Glutamatergic neuron (in vitro differentiated cells): ENCODE data around the gene OR5M11. TPM values are rescaled to one million over a fixed set of nuclear protein-coding genes. Genes with fewer than 3 reads are reported as not detected.

Experiments used
- DNase-seq: peaks from one replicate; pipeline ENCODE4 v3.0.0; 2022
- H3K27ac Mint-ChIP-seq: one replicate; pipeline ENCODE4 v1.8.0; 2020; ENCODE audit warnings: mild to moderate bottlenecking, mixed read lengths, inconsistent platforms; ENCODE audit not compliant: unreplicated experiment
- H3K27me3 Mint-ChIP-seq: one replicate; pipeline ENCODE4 v1.8.0; 2020; ENCODE audit warnings: mild to moderate bottlenecking, moderate library complexity, mixed read lengths, inconsistent platforms; ENCODE audit not compliant: unreplicated experiment
- H3K36me3 Mint-ChIP-seq: one replicate; pipeline ENCODE4 v1.8.0; 2020; ENCODE audit warnings: mild to moderate bottlenecking, mixed read lengths, inconsistent platforms; ENCODE audit not compliant: unreplicated experiment
- H3K4me1 Mint-ChIP-seq: one replicate; pipeline ENCODE4 v1.8.0; 2020; ENCODE audit warnings: mild to moderate bottlenecking, low read depth, mixed read lengths, inconsistent platforms; ENCODE audit not compliant: unreplicated experiment
- H3K4me3 Mint-ChIP-seq: one replicate; pipeline ENCODE4 v1.8.0; 2020; ENCODE audit warnings: mild to moderate bottlenecking, mixed read lengths, inconsistent platforms; ENCODE audit not compliant: unreplicated experiment
- H3K9me3 Mint-ChIP-seq: one replicate; pipeline ENCODE4 v1.8.0; 2020; ENCODE audit warnings: mild to moderate bottlenecking, moderate library complexity, mixed read lengths, inconsistent platforms; ENCODE audit not compliant: unreplicated experiment
- total RNA-seq: library from RNA; stranded (reverse); fragmentation: NEBNext Ultra II Directional; extraction: Animal tissue kit (Norgen Biotek cat#: 25700); gene quantifications from one replicate; pipeline ENCODE4 v1.2.1, GENCODE V29; 2021; ENCODE audit not compliant: unreplicated experiment
- TF ChIP-seq, protein P1 (sequence below): fragments of 200-600 bp; sonication (generic); IDR thresholded peaks from one replicate; pipeline ENCODE4 v1.5.0; 2021; ENCODE audit not compliant: partially characterized antibody, unreplicated experiment

The OR5M11 gene
- total RNA-seq, 1 donor from 2014 or later, result not detected

DNA sequence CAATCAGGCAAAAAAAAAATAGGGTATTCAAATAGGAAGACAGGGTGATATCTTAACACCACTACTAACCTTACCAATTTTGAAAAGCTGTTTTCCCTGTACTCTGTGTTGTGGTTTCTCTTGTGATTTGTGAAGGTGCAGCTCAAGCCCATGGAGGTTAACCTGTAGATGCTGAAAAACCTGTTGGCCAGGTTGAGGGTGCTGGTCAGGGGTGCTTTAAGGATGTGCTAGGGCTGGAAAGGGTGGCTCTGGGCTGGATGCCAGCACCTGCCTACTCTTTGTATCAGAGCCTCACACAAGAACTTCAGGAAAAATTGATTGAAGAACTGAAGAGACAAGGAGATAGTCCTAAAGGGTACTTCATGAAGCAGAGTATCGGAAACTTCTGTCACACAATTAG lies 33.6 kb downstream of the OR5M11 start:
- no peak overlapping the region for H3K27ac Mint-ChIP-seq
- DNase-seq, result no peak
- H3K4me1 Mint-ChIP-seq, result no peaks in the 10 kb centered on the region
- TF ChIP-seq, protein P1, sequence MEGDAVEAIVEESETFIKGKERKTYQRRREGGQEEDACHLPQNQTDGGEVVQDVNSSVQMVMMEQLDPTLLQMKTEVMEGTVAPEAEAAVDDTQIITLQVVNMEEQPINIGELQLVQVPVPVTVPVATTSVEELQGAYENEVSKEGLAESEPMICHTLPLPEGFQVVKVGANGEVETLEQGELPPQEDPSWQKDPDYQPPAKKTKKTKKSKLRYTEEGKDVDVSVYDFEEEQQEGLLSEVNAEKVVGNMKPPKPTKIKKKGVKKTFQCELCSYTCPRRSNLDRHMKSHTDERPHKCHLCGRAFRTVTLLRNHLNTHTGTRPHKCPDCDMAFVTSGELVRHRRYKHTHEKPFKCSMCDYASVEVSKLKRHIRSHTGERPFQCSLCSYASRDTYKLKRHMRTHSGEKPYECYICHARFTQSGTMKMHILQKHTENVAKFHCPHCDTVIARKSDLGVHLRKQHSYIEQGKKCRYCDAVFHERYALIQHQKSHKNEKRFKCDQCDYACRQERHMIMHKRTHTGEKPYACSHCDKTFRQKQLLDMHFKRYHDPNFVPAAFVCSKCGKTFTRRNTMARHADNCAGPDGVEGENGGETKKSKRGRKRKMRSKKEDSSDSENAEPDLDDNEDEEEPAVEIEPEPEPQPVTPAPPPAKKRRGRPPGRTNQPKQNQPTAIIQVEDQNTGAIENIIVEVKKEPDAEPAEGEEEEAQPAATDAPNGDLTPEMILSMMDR, result no peak
- no peak overlapping the region for H3K4me3 Mint-ChIP-seq
- H3K9me3 Mint-ChIP-seq, result peaks cover 1% of the 10 kb centered on the region
- H3K27me3 Mint-ChIP-seq, result no peaks in the 10 kb centered on the region
- H3K36me3 Mint-ChIP-seq, result no peaks in the 10 kb centered on the region

DNA sequence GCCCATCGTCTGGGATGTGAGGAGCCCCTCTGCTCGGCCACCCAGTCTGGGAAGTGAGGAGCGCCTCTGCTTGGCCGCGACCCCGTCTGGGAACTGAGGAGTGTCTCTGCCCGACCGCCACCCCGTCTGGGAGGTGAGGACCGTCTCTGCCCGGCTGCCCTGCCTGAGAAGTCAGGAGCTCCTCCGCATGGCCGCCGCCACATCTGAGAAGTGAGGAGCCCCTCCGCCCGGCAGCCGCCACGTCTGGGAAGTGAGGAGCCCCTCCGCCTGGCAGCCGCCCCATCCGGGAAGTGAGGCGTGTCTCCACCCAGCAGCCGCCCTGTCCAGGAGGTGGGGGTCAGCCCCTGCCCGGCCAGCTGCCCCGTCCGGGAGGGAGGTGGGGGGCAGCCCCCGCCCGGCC lies 46.0 kb downstream of the OR5M11 start:
- DNase-seq, result peak; percentile 18
- H3K27me3 Mint-ChIP-seq, result no peaks in the 10 kb centered on the region
- TF ChIP-seq, protein P1, result no peak
- H3K27ac Mint-ChIP-seq, result no peak overlapping the region
- no peaks in the 10 kb centered on the region for H3K36me3 Mint-ChIP-seq
- no peak overlapping the region for H3K4me3 Mint-ChIP-seq
- H3K4me1 Mint-ChIP-seq, result no peaks in the 10 kb centered on the region
- peaks cover 4% of the 10 kb centered on the region for H3K9me3 Mint-ChIP-seq

DNA sequence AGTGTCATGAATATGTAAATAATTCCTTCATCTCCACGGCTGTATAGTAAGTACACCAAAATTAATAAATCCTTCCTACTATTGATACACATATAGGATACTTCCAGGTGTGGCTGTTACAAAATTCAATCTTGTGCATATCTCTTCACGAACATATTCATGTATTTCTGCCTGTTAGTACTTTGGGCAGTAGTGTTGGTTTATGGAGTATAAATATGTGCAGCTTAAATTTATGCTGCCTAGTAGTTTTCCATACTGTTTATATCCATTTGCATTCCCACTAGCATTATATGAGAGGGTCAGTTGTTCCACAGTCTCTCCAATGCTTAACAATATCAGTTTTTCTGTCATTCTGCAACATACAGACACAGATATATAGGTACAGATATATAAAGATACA lies 47.9 kb downstream of the OR5M11 start:
- no peak for DNase-seq
- Mint-ChIP-seq H3K36me3 (no peaks in the 10 kb centered on the region), H3K4me1 (no peaks in the 10 kb centered on the region), H3K9me3 (peaks cover 4% of the 10 kb centered on the region), H3K4me3 (no peak overlapping the region), H3K27me3 (peaks cover 1% of the 10 kb centered on the region), H3K27ac (no peak overlapping the region)
- TF ChIP-seq, protein P1, result no peak

Other genes starting within 250 kb of the OR5M11 start
- gene OR8K3, start 228.1 kb downstream of the OR5M11 start, total RNA-seq, result not detected
- gene OR8K1, start 197.2 kb downstream of the OR5M11 start, total RNA-seq, result not detected
- gene OR8J1, start 189.0 kb downstream of the OR5M11 start, total RNA-seq, result not detected
- not detected for gene OR8U1, start 167.6 kb downstream of the OR5M11 start, total RNA-seq
- gene OR5AL1, start 130.6 kb downstream of the OR5M11 start, total RNA-seq, result not detected
- not detected for gene OR5M3, start 69.9 kb downstream of the OR5M11 start, total RNA-seq
- not detected for gene OR5M8, start 51.9 kb downstream of the OR5M11 start, total RNA-seq
- not detected for gene OR5M10, start 34.5 kb upstream of the OR5M11 start, total RNA-seq
- not detected for gene OR5M1, start 71.6 kb upstream of the OR5M11 start, total RNA-seq
- not detected for gene OR5AP2, start 99.2 kb upstream of the OR5M11 start, total RNA-seq
- gene OR5AR1, start 120.4 kb upstream of the OR5M11 start, total RNA-seq, result not detected
- gene OR9G1, start 155.8 kb upstream of the OR5M11 start, total RNA-seq, result not detected
- not detected for gene OR9G4, start 205.4 kb upstream of the OR5M11 start, total RNA-seq